Left ventricle myocardium inferior (tissue), 1 donor: Measurements from ENCODE around the gene RRP1B. TPM values are rescaled to one million over a fixed set of nuclear protein-coding genes. Genes with fewer than 3 reads are reported as not detected.
A peak's percentile ranks its signal among the peaks of the same experiment; 100 is the strongest.

Experiments used
- DNase-seq: peaks from one replicate; pipeline ENCODE4 v3.0.0-alpha.2; 2020
- H3K27ac ChIP-seq: fragments of 200-600 bp; replicated peaks from 2 replicates; pipeline ENCODE4 v1.8.0; 2021
- H3K27me3 ChIP-seq: fragments of 200-600 bp; 2 replicates; pipeline ENCODE4 v1.8.0; 2021; ENCODE audit warnings: low read depth
- H3K36me3 ChIP-seq: fragments of 200-600 bp; 2 replicates; pipeline ENCODE4 v1.8.0; 2021
- H3K4me1 ChIP-seq: fragments of 200-600 bp; 2 replicates; pipeline ENCODE4 v1.8.0; 2021
- H3K4me3 ChIP-seq: fragments of 200-600 bp; 2 replicates; pipeline ENCODE4 v1.8.0; 2021; ENCODE audit warnings: mild to moderate bottlenecking, moderate library complexity
- H3K9me3 ChIP-seq: fragments of 200-600 bp; replicated peaks from 2 replicates; pipeline ENCODE4 v1.8.0; 2021
- CTCF ChIP-seq: fragments of 200-600 bp; IDR thresholded peaks from 2 replicates; pipeline ENCODE4 v1.8.0; 2021; ENCODE audit warnings: antibody characterized with exemption, mild to moderate bottlenecking, borderline replicate concordance
- intact Hi-C: fragments of 100-400 bp; cut with micrococcal nuclease; formaldehyde crosslinking; loops from one replicate; pipeline ENCODE4 v1.11.0; 2022
- total RNA-seq: library from RNA; stranded (reverse); fragmentation: NEBNext Ultra II Directional; extraction: Animal tissue kit (Norgen Biotek cat#: 25700); gene quantifications from one replicate; pipeline ENCODE4 v1.2.1, GENCODE V29; 2021
- donor health status: DM: no; HTN: yes; CAD: no; lungs with severe emphysema.

The RRP1B gene
- total RNA-seq, 1 donor from 2014 or later: 8.9 TPM

GRCh38 chr21:43658088-43658741, 1.1 kb upstream of the RRP1B start:
- Histone ChIP-seq H3K27ac (peak overlapping the region; percentile 57), H3K27me3 (no peaks in the 10 kb centered on the region), H3K9me3 (no peaks in the 10 kb centered on the region), H3K4me3 (peak overlapping the region; percentile 32), H3K36me3 (peaks cover 4% of the 10 kb centered on the region), H3K4me1 (peaks cover 38% of the 10 kb centered on the region)
- TF ChIP-seq CTCF: no peak
- intact Hi-C loops: no loop called here
- DNase-seq: no peak

- TF ChIP-seq CTCF: no peak
- intact Hi-C loops: no loop called here
- peak; percentile 30 for DNase-seq
- Histone ChIP-seq H3K4me1 (peaks cover 38% of the 10 kb centered on the region), H3K4me3 (peak overlapping the region; percentile 99), H3K27ac (peak overlapping the region; percentile 90), H3K36me3 (peaks cover 10% of the 10 kb centered on the region), H3K27me3 (no peaks in the 10 kb centered on the region), H3K9me3 (no peaks in the 10 kb centered on the region)
Measured at GRCh38 chr21:43658769-43659135, 608 bp upstream of the RRP1B start.

- H3K27me3 ChIP-seq: no peaks in the 10 kb centered on the region
- peaks cover 24% of the 10 kb centered on the region for H3K36me3 ChIP-seq
- intact Hi-C loops: no loop called here
- H3K27ac ChIP-seq: no peak overlapping the region
- TF ChIP-seq CTCF: no peak
- H3K4me3 ChIP-seq: no peak overlapping the region
- peaks cover 49% of the 10 kb centered on the region for H3K4me1 ChIP-seq
- peaks cover 4% of the 10 kb centered on the region for H3K9me3 ChIP-seq
- DNase-seq: no peak
Measured at GRCh38 chr21:43662286-43662685, 2.9 kb downstream of the RRP1B start.

GRCh38 chr21:43663033-43663432, 3.7 kb downstream of the RRP1B start:
- DNase-seq: no peak
- H3K36me3 ChIP-seq: peaks cover 24% of the 10 kb centered on the region
- peaks cover 44% of the 10 kb centered on the region for H3K4me1 ChIP-seq
- no peaks in the 10 kb centered on the region for H3K27me3 ChIP-seq
- intact Hi-C loops: no loop called here
- no peak overlapping the region for H3K27ac ChIP-seq
- no peak for TF ChIP-seq CTCF
- H3K9me3 ChIP-seq: peaks cover 4% of the 10 kb centered on the region
- no peak overlapping the region for H3K4me3 ChIP-seq

GRCh38 chr21:43664358-43664757, 5.0 kb downstream of the RRP1B start:
- Histone ChIP-seq H3K27me3 (no peaks in the 10 kb centered on the region), H3K9me3 (peaks cover 4% of the 10 kb centered on the region), H3K4me3 (no peak overlapping the region), H3K27ac (no peak overlapping the region), H3K4me1 (peaks cover 34% of the 10 kb centered on the region), H3K36me3 (peaks cover 24% of the 10 kb centered on the region)
- intact Hi-C loops: no loop called here
- TF ChIP-seq CTCF: no peak
- DNase-seq: no peak

- Histone ChIP-seq H3K27me3 (no peaks in the 10 kb centered on the region), H3K9me3 (peaks cover 4% of the 10 kb centered on the region), H3K27ac (no peak overlapping the region), H3K4me1 (peaks cover 19% of the 10 kb centered on the region), H3K4me3 (no peak overlapping the region), H3K36me3 (peaks cover 37% of the 10 kb centered on the region)
- no peak for TF ChIP-seq CTCF
- intact Hi-C loops: no loop called here
- no peak for DNase-seq
Measured at GRCh38 chr21:43665879-43666278, 6.5 kb downstream of the RRP1B start.
